HFF-Myc (cell line): ENCODE data around the gene PSMB3.
"Not testable (repeated sequence)": the region's sequence is repeated elsewhere in the genome, so short reads cannot be mapped to it uniquely, and the experiment has no call there.

ENCODE experiments used
- DNase-seq: peaks from one replicate; pipeline ENCODE4 v3.0.0-alpha.2; 2011; ENCODE audit warnings: low read depth; ENCODE audit errors: extremely low read depth
- H3K4me3 ChIP-seq: replicated peaks from 2 replicates; pipeline ENCODE4 v1.5.1; 2011; ENCODE audit warnings: low read depth, mild to moderate bottlenecking, control low read depth, low read length
- CTCF ChIP-seq: IDR thresholded peaks from 2 replicates; pipeline ENCODE4 v1.5.1; 2012; ENCODE audit warnings: mild to moderate bottlenecking, low read depth, low read length, control low read depth; ENCODE audit errors: missing control alignments

The PSMB3 gene

GRCh38 chr17:38725066-38725465, 27.5 kb upstream of the PSMB3 start:
- TF ChIP-seq CTCF = no peak
- no peak for DNase-seq
- H3K4me3 ChIP-seq = no peak overlapping the region

DNA sequence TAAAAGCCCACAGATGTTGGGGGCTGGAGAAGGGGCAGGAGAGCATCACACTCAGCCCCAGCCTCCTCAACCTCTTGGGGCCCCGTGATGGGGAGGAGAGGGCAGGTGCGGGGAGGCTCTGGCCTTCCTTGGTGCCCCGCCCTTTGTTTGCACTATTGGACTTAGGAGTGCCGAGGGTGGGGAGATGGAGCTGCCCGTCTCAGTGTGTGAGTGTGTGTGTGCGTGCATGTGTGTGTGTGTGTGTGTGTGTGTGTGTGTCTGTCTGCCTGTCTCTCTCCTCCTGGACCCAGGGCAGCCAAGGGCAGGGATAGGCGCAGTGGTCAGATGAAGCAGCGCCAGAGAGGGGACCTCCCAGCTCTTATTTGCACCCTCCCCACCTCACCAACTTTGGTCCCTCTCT, 26.4 kb upstream of the PSMB3 start:
- not testable (repeated sequence) for DNase-seq, H3K4me3 ChIP-seq

- no peak for DNase-seq
- no peak for TF ChIP-seq CTCF
- H3K4me3 ChIP-seq = no peak overlapping the region
These were observed 24.8 kb upstream of the PSMB3 start for GRCh38 chr17:38727736-38728135.

DNA sequence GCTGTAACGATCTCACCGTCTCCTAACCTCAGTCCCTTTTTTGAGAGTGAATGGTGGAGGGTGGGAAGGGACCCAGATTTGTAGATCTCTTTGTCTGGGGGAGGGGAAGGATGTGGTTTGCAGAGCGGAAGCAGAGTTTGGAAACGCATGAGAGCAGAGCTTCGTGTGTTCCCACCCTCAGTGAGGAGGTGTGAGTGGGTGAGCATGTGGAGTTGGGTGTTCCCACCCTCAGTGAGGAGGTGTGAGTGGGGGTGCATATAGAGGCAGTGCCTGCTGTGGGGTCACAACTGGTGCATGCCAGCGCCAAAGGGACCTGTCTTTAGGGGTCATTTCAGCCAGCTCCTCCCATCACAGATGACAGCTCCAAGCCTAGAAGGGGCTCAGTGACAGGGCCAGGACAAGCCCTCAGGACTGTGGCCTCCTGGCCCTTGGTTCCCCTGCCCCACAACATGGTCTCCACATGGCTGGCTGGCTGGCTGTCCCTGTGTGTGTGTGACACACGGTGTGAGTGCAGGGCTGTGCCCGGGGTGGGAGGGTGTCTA, 24.2 kb upstream of the PSMB3 start:
- TF ChIP-seq CTCF = no peak
- DNase-seq = no peak
- no peak overlapping the region for H3K4me3 ChIP-seq

DNA sequence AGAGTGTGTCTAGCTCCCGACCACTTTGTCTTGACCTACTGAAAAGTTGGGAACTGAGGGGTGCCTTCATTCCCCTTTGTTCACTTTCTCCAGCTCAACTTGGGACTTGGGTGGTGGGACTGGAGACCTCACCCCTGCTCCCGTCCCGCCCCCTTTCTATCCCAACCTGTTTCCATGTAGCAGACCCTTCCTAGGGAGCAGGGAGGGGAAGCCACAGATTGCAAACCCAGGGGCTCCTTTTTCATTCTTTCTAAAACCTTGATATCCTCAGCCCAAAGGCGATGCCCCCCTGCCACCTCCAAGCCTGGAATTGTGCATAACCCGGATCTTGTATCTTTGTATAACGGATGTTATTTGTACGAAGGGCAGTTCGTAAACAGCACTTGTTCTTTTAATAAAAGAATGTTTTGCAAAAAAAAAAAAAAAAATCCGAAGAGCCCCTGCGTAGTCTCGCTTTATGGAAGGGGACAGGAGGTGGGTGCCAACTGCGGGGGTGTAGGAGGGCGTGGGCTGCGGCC, 23.1 kb upstream of the PSMB3 start:
- DNase-seq = no peak
- peak overlapping the region; percentile 44 for H3K4me3 ChIP-seq
- TF ChIP-seq CTCF = no peak

DNA sequence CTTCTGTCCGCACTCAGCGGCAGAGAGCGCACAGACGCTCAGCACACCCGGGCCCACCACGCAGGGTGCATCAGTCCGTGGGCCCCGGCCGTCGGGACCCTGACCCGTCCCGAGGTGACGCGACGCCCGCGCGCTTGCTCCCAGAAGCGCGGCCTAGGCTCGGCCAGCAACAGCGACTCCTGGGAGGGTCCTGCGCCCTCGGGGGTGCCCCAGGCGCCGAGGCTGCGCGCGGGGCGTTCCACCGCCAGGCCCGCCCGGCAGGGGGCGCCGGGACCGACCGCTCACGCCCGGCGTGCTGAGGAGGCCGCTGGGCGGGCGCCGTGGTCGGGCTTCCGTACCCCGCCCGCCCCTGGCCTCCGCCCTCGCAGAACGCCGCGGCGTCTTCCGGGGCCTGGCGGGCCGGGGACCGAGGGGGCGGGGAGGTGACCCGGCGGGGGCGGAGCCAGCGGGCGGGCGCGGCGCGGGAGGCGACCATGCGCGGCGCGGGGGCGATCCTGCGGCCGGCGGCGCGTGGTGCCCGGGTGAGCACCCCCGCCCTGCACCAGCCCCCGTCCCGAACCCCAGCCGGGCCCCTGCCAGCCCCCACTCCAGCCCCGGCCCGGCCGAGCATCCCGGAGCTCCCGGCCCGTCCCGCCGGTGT, 22.5 kb upstream of the PSMB3 start, which contains the start of gene CISD3:
TSS of gene CISD3 (plus strand) at position 456 of the 640 bp plus-strand sequence. CDS start at position 474, 18 bp downstream.
- peak; percentile 24 for TF ChIP-seq CTCF
- DNase-seq = no peak
- peak within 1 kb of the TSS; percentile 83 for H3K4me3 ChIP-seq

DNA sequence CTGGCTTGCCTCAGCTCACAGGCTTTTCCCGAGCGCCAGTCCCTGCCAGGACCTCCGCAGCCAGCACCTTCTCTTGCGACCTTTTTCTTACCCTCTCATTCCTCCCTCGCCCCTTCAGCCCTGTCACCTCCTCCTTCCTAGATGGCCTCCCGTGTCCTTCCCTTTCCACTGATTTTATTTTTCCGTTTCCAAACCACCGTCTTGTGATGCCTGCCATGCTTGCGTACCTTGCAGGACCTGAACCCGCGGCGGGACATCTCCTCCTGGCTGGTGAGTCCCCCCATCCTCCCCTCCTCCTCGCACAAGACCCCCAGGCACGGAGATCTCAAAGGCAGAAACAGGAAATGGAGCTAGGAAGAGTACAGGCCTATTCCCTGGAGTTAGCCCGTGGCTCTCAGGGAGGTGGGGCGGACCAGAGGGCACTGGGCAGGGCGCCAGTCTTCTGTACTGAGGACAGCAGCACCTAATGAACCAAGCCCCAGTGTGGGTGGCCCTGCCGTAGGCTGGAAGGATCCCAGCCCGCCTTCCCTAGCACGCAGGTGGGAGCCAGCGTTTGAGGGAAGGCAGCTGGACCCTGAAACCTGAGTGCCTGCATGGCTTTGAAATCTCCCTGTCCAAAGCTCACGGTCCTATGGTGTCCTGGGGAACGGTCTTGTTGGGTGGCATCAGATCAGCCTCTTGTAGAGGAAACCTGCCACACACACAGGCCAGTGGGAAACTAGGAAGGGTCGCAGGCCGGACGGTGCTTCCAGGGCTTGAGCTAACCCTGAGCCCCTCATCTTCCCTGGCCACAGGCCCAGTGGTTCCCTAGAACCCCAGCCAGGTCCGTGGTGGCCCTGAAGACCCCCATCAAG, 21.8 kb upstream of the PSMB3 start:
- H3K4me3 ChIP-seq = peak overlapping the region; percentile 83
- DNase-seq = no peak

More for the DNA sequence above, 21.8 kb upstream of the PSMB3 start:
- TF ChIP-seq CTCF = no peak
